Left ventricle myocardium inferior (tissue), 1 donor: ENCODE results near the gene TRIM6. TPM values are rescaled to one million over a fixed set of nuclear protein-coding genes. Genes with fewer than 3 reads are reported as not detected.
"Not testable (repeated sequence)": the region's sequence is repeated elsewhere in the genome, so short reads cannot be mapped to it uniquely, and the experiment has no call there.

Source experiments
- DNase-seq: peaks from one replicate; pipeline ENCODE4 v3.0.0-alpha.2; 2020
- H3K27ac ChIP-seq: fragments of 200-600 bp; replicated peaks from 2 replicates; pipeline ENCODE4 v1.8.0; 2021
- H3K27me3 ChIP-seq: fragments of 200-600 bp; 2 replicates; pipeline ENCODE4 v1.8.0; 2021; ENCODE audit warnings: low read depth
- H3K36me3 ChIP-seq: fragments of 200-600 bp; 2 replicates; pipeline ENCODE4 v1.8.0; 2021
- H3K4me1 ChIP-seq: fragments of 200-600 bp; 2 replicates; pipeline ENCODE4 v1.8.0; 2021
- H3K4me3 ChIP-seq: fragments of 200-600 bp; 2 replicates; pipeline ENCODE4 v1.8.0; 2021; ENCODE audit warnings: mild to moderate bottlenecking, moderate library complexity
- H3K9me3 ChIP-seq: fragments of 200-600 bp; replicated peaks from 2 replicates; pipeline ENCODE4 v1.8.0; 2021
- intact Hi-C: fragments of 100-400 bp; cut with micrococcal nuclease; formaldehyde crosslinking; loops from one replicate; pipeline ENCODE4 v1.11.0; 2022
- total RNA-seq: library from RNA; stranded (reverse); fragmentation: NEBNext Ultra II Directional; extraction: Animal tissue kit (Norgen Biotek cat#: 25700); gene quantifications from one replicate; pipeline ENCODE4 v1.2.1, GENCODE V29; 2021
- TF ChIP-seq, protein P1 (sequence below): fragments of 200-600 bp; IDR thresholded peaks from 2 replicates; pipeline ENCODE4 v1.8.0; 2021; ENCODE audit warnings: antibody characterized with exemption, mild to moderate bottlenecking, borderline replicate concordance
- donor health status: DM: no; HTN: yes; CAD: no; lungs with severe emphysema.

The TRIM6 gene
- total RNA-seq, 1 donor from 2014 or later, result 0.58 TPM

DNA sequence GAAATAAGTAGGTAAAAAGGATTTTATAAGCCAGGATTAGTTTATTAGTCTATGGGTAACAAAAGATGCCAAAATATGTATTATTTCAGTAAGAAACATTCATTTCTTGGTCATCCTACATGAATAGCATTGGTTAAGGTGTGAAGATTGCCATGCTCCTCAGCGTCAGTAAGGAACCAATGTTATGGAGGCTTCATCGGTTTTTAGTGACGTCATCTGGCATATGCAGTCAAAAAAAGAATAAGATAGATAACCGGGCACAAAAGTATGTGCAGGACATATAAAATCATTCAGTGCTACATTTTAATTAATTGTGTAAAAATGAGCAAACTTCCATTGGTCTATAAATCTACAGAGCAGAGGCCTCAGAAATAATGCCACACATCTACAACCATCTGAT, 59.0 kb downstream of the TRIM6 start:
- no peak for DNase-seq

DNA sequence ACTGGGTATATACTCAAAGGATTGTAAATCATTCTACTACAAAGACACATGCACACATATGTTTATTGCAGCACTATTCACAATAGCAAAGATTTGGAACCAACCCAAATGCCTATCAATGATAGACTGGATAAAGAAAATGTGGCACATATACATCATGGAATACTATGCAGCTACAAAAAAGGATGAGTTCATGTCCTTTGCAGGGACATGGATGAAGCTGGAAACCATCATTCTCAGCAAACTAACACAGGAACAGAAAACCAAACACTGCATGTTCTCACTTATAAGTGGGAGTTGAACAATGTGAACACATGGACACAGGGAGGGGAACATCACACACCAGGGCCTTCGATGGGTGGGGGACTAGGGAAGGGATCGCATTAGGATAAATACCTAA, 60.5 kb downstream of the TRIM6 start:
- H3K9me3 ChIP-seq, H3K4me1 ChIP-seq, H3K36me3 ChIP-seq, H3K27me3 ChIP-seq, H3K27ac ChIP-seq, intact Hi-C loops, H3K4me3 ChIP-seq, DNase-seq: not testable (repeated sequence)

More for the DNA sequence above, 59.0 kb downstream of the TRIM6 start:
- H3K27ac ChIP-seq, result no peak overlapping the region
- no peaks in the 10 kb centered on the region for H3K36me3 ChIP-seq
- H3K4me1 ChIP-seq, result no peaks in the 10 kb centered on the region
- peaks cover 10% of the 10 kb centered on the region for H3K9me3 ChIP-seq
- TF ChIP-seq, protein P1, sequence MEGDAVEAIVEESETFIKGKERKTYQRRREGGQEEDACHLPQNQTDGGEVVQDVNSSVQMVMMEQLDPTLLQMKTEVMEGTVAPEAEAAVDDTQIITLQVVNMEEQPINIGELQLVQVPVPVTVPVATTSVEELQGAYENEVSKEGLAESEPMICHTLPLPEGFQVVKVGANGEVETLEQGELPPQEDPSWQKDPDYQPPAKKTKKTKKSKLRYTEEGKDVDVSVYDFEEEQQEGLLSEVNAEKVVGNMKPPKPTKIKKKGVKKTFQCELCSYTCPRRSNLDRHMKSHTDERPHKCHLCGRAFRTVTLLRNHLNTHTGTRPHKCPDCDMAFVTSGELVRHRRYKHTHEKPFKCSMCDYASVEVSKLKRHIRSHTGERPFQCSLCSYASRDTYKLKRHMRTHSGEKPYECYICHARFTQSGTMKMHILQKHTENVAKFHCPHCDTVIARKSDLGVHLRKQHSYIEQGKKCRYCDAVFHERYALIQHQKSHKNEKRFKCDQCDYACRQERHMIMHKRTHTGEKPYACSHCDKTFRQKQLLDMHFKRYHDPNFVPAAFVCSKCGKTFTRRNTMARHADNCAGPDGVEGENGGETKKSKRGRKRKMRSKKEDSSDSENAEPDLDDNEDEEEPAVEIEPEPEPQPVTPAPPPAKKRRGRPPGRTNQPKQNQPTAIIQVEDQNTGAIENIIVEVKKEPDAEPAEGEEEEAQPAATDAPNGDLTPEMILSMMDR, result no peak
- H3K27me3 ChIP-seq, result no peaks in the 10 kb centered on the region
- intact Hi-C loops, result no loop called here
- H3K4me3 ChIP-seq, result no peak overlapping the region

DNA sequence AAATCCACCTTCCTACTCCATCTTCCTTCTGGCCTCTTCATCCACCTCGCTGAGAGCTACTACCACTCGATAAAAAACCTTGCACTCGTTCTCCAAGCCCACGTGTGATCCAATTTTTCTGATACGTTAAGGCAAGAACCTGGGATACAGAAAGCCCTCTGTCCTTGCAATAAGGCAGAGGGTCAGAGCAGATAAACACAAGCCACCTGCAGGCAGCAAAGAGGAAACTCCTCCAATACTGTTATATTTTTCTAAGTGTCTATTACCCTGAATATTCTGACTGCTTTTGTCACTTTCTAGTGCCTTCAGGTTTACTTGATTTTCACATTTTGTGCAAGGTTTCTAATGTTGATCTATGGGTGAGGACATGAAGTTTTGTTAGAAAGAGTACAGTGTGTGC, 61.9 kb downstream of the TRIM6 start:
- peaks cover 3% of the 10 kb centered on the region for H3K9me3 ChIP-seq
- no peak overlapping the region for H3K27ac ChIP-seq
- TF ChIP-seq, protein P1, result no peak
- H3K4me1 ChIP-seq, result no peaks in the 10 kb centered on the region
- intact Hi-C loops, result no loop called here
- no peak for DNase-seq
- H3K27me3 ChIP-seq, result no peaks in the 10 kb centered on the region
- no peak overlapping the region for H3K4me3 ChIP-seq
- no peaks in the 10 kb centered on the region for H3K36me3 ChIP-seq

Other genes starting within 250 kb of the TRIM6 start
- not detected for gene OR51B6, start 245.1 kb upstream of the TRIM6 start, total RNA-seq
- gene OR51M1, start 212.8 kb upstream of the TRIM6 start, total RNA-seq, result not detected
- gene OR51Q1, start 174.5 kb upstream of the TRIM6 start, total RNA-seq, result not detected
- gene OR51I1, start 155.1 kb upstream of the TRIM6 start, total RNA-seq, result not detected
- not detected for gene OR51I2, start 147.3 kb upstream of the TRIM6 start, total RNA-seq
- gene OR52D1, start 108.0 kb upstream of the TRIM6 start, total RNA-seq, result not detected
- 0.14 TPM for gene UBQLN3, start 86.7 kb upstream of the TRIM6 start, total RNA-seq
- not detected for gene UBQLNL, start 79.9 kb upstream of the TRIM6 start, total RNA-seq
- gene OR52H1, start 48.1 kb upstream of the TRIM6 start, total RNA-seq, result not detected
- gene OR52B6, start 15.8 kb upstream of the TRIM6 start, total RNA-seq, result not detected
- gene TRIM34, start 28.4 kb downstream of the TRIM6 start, total RNA-seq, result 1.7 TPM
- 8.4 TPM for gene TRIM5, start 88.4 kb downstream of the TRIM6 start, total RNA-seq
- 16.6 TPM for gene TRIM22, start 93.2 kb downstream of the TRIM6 start, total RNA-seq
- gene OR56B1, start 139.8 kb downstream of the TRIM6 start, total RNA-seq, result not detected
- not detected for gene OR52N4, start 157.6 kb downstream of the TRIM6 start, total RNA-seq
- not detected for gene OR52N5, start 186.7 kb downstream of the TRIM6 start, total RNA-seq
- not detected for gene OR52N1, start 194.6 kb downstream of the TRIM6 start, total RNA-seq
- gene OR52N2, start 212.3 kb downstream of the TRIM6 start, total RNA-seq, result not detected
- gene OR52E6, start 245.3 kb downstream of the TRIM6 start, total RNA-seq, result not detected